GM21717 (cell line): Measurements from ENCODE around the gene SELENOO.

Experiments used
- ATAC-seq: cut with Tn5 transposase; IDR thresholded peaks from one replicate; pipeline ENCODE4 v1.9.1; 2021; ENCODE audit warnings: mild to moderate bottlenecking, moderate library complexity; ENCODE audit not compliant: unreplicated experiment

SELENOO gene

GRCh38 chr22:50216055-50216683 lies 15.4 kb downstream of the SELENOO start:
- ATAC-seq, result no peak

GRCh38 chr22:50216684-50217520 lies 16.1 kb downstream of the SELENOO start:
- no peak for ATAC-seq

GRCh38 chr22:50217543-50218152 lies 16.8 kb downstream of the SELENOO start:
- ATAC-seq, result no peak

GRCh38 chr22:50218153-50218995 lies 17.6 kb downstream of the SELENOO start:
- no peak for ATAC-seq

- ATAC-seq, result no peak
Observed at GRCh38 chr22:50218996-50219727, 18.4 kb downstream of the SELENOO start.

- ATAC-seq, result no peak
Observed at GRCh38 chr22:50219800-50220602, 19.2 kb downstream of the SELENOO start.

GRCh38 chr22:50220603-50221409 lies 20.0 kb downstream of the SELENOO start:
- ATAC-seq, result no peak

GRCh38 chr22:50221410-50222300 lies 20.8 kb downstream of the SELENOO start:
- no peak for ATAC-seq

- no peak for ATAC-seq
Observed at GRCh38 chr22:50222508-50222907, 21.7 kb downstream of the SELENOO start.

- ATAC-seq, result no peak
Observed at GRCh38 chr22:50224071-50224470, 23.3 kb downstream of the SELENOO start.

GRCh38 chr22:50225200-50225969 lies 24.6 kb downstream of the SELENOO start:
- no peak for ATAC-seq

GRCh38 chr22:50226063-50226874 lies 25.5 kb downstream of the SELENOO start:
- ATAC-seq, result no peak

GRCh38 chr22:50226875-50227165 lies 26.0 kb downstream of the SELENOO start:
- no peak for ATAC-seq

- ATAC-seq, result no peak
Observed at GRCh38 chr22:50227579-50228215, 26.9 kb downstream of the SELENOO start.

GRCh38 chr22:50228366-50228765 lies 27.6 kb downstream of the SELENOO start:
- ATAC-seq, result no peak

- ATAC-seq, result no peak
Observed at GRCh38 chr22:50229370-50229769, 28.6 kb downstream of the SELENOO start.
